Renal cortex interstitium (tissue), 11 donors: ENCODE results near the gene LRRC1. TPM values are rescaled to one million over a fixed set of nuclear protein-coding genes. Genes with fewer than 3 reads are reported as not detected.

Experiments used
- DNase-seq, 11 donors: peaks; one replicate each; pipeline ENCODE4 v3.0.0-alpha.2; 2013; ENCODE audit warnings: low read depth in 9 of 11, low spot score in 4 of 11; ENCODE audit errors: extremely low read depth in 1 of 11
- polyA plus RNA-seq, 3 donors: library from polyadenylated mRNA; unstranded; fragments of 120-200 nt; gene quantifications; one replicate each; pipeline ENCODE4 v1.2.1, GENCODE V29; 2013; ENCODE audit not compliant: insufficient read length in 3 of 3

Gene LRRC1
- polyA plus RNA-seq, 3 donors: 25.0 to 33.3 (median 27.2) TPM

- no peak for DNase-seq
Measured at GRCh38 chr6:53903357-53903756, 108.6 kb downstream of the LRRC1 start.

GRCh38 chr6:53906103-53906502 lies 111.3 kb downstream of the LRRC1 start:
- no peak for DNase-seq

GRCh38 chr6:53906842-53907241 lies 112.0 kb downstream of the LRRC1 start:
- DNase-seq: no peak

GRCh38 chr6:53910834-53911233 lies 116.0 kb downstream of the LRRC1 start:
- no peak for DNase-seq

- no peak for DNase-seq
Measured at GRCh38 chr6:53912661-53913060, 117.9 kb downstream of the LRRC1 start.

- no peak for DNase-seq
Measured at GRCh38 chr6:53913286-53913685, 118.5 kb downstream of the LRRC1 start.

- no peak for DNase-seq
Measured at GRCh38 chr6:53915026-53915691, 120.4 kb downstream of the LRRC1 start.

GRCh38 chr6:53916804-53917463 lies 122.1 kb downstream of the LRRC1 start:
- no peak for DNase-seq

GRCh38 chr6:53917464-53917842 lies 122.6 kb downstream of the LRRC1 start:
- no peak for DNase-seq

- no peak for DNase-seq
Measured at GRCh38 chr6:53918854-53919510, 124.2 kb downstream of the LRRC1 start.

- no peak for DNase-seq
Measured at GRCh38 chr6:53919881-53920360, 125.1 kb downstream of the LRRC1 start.

GRCh38 chr6:53920881-53921280 lies 126.1 kb downstream of the LRRC1 start:
- DNase-seq: no peak

- DNase-seq: no peak
Measured at GRCh38 chr6:53921639-53922038, 126.8 kb downstream of the LRRC1 start.

GRCh38 chr6:53922539-53922981 lies 127.8 kb downstream of the LRRC1 start:
- no peak for DNase-seq

- DNase-seq: no peak
Measured at GRCh38 chr6:53924277-53924676, 129.5 kb downstream of the LRRC1 start.

GRCh38 chr6:53924821-53925422 lies 130.1 kb downstream of the LRRC1 start:
- DNase-seq: no peak

GRCh38 chr6:53925891-53926290 lies 131.1 kb downstream of the LRRC1 start:
- DNase-seq: no peak

GRCh38 chr6:53926505-53926904 lies 131.7 kb downstream of the LRRC1 start:
- DNase-seq: no peak

GRCh38 chr6:53928641-53929040 lies 133.8 kb downstream of the LRRC1 start:
- DNase-seq: no peak
